ENCODE results near the gene VIPR2. TPM values are rescaled to one million over a fixed set of nuclear protein-coding genes. Genes with fewer than 3 reads are reported as not detected.

Gene VIPR2
- total RNA-seq, 1 donor from 2014 or later: 0.07 TPM

DNA sequence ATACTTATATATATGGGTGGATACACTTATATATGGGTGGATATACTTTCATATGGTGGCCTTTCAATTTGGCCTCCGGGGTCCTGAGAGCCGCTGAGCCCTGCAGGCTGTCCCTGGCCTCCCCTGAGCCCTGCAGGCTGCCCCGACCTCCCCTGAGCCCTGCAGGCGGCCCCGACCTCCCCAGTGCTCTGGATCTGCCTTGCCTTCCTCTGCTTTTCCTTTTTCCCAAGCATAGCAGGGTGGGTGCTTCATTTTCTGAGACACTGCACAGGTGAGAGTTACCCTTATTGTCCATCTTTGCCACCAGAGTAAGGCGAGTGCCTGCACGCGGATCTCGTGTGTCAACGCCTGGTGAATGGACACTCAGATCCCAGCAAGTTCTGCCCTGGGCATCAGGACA lies 106.6 kb downstream of the VIPR2 start:
- H3K36me3 Mint-ChIP-seq (ENCODE audit: low read depth): no peaks in the 10 kb centered on the region
- no peak for DNase-seq (ENCODE audit: low spot score)
- no peak overlapping the region for H3K27ac Mint-ChIP-seq (ENCODE audit: unreplicated experiment)
- TF ChIP-seq CTCF (IDR thresholded peaks at IDR 0.05): no peak
- no peaks in the 10 kb centered on the region for H3K4me1 Mint-ChIP-seq (ENCODE audit: low read depth)
- H3K27me3 Mint-ChIP-seq (ENCODE audit: low read depth): peaks cover 11% of the 10 kb centered on the region
- no peak overlapping the region for H3K4me3 Mint-ChIP-seq (ENCODE audit: unreplicated experiment)
- peaks cover 2% of the 10 kb centered on the region for H3K9me3 Mint-ChIP-seq (ENCODE audit: low read depth)

- Mint-ChIP-seq H3K4me1 (ENCODE audit: low read depth) (no peaks in the 10 kb centered on the region), H3K4me3 (ENCODE audit: unreplicated experiment) (no peak overlapping the region), H3K36me3 (ENCODE audit: low read depth) (no peaks in the 10 kb centered on the region), H3K9me3 (ENCODE audit: low read depth) (no peaks in the 10 kb centered on the region), H3K27ac (ENCODE audit: unreplicated experiment) (no peak overlapping the region), H3K27me3 (ENCODE audit: low read depth) (peaks cover 11% of the 10 kb centered on the region)
- DNase-seq (ENCODE audit: low spot score): no peak
- no peak for TF ChIP-seq CTCF (IDR thresholded peaks at IDR 0.05)
Observed at GRCh38 chr7:159036916-159037605, 107.6 kb downstream of the VIPR2 start.

GRCh38 chr7:159035571-159036073 lies 109.0 kb downstream of the VIPR2 start:
- Mint-ChIP-seq H3K27me3 (ENCODE audit: low read depth) (peaks cover 11% of the 10 kb centered on the region), H3K4me1 (ENCODE audit: low read depth) (peaks cover 5% of the 10 kb centered on the region), H3K36me3 (ENCODE audit: low read depth) (no peaks in the 10 kb centered on the region), H3K9me3 (ENCODE audit: low read depth) (no peaks in the 10 kb centered on the region), H3K27ac (ENCODE audit: unreplicated experiment) (no peak overlapping the region), H3K4me3 (ENCODE audit: unreplicated experiment) (no peak overlapping the region)
- no peak for DNase-seq (ENCODE audit: low spot score)
- TF ChIP-seq CTCF (IDR thresholded peaks at IDR 0.05): no peak

- peaks cover 7% of the 10 kb centered on the region for H3K4me1 Mint-ChIP-seq (ENCODE audit: low read depth)
- H3K36me3 Mint-ChIP-seq (ENCODE audit: low read depth): no peaks in the 10 kb centered on the region
- no peak for TF ChIP-seq CTCF (IDR thresholded peaks at IDR 0.05)
- H3K4me3 Mint-ChIP-seq (ENCODE audit: unreplicated experiment): no peak overlapping the region
- no peak for DNase-seq (ENCODE audit: low spot score)
- no peak overlapping the region for H3K27ac Mint-ChIP-seq (ENCODE audit: unreplicated experiment)
- H3K27me3 Mint-ChIP-seq (ENCODE audit: low read depth): peaks cover 11% of the 10 kb centered on the region
- H3K9me3 Mint-ChIP-seq (ENCODE audit: low read depth): no peaks in the 10 kb centered on the region
Observed at GRCh38 chr7:159034988-159035387, 109.7 kb downstream of the VIPR2 start.

DNA sequence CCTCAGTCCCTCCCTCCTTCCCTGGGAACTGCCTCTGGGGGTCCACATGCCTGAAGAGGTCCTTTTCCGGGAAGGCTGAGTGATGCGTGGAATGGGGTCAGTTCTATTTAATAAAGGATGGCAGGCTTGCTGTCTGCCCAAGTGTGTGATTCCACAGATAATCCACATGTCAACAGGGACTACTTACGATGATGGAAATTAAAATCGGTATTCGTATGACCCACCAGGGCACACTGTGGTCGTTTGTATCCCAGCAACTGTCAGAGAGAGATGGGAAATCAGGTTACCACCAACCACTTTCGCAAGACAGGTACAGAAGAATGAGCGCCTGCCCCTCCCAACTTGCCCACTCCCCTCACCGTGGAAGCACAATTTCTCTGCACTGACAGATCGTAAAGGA lies 110.3 kb downstream of the VIPR2 start:
- Mint-ChIP-seq H3K27me3 (ENCODE audit: low read depth) (peaks cover 11% of the 10 kb centered on the region), H3K9me3 (ENCODE audit: low read depth) (no peaks in the 10 kb centered on the region), H3K36me3 (ENCODE audit: low read depth) (no peaks in the 10 kb centered on the region), H3K27ac (ENCODE audit: unreplicated experiment) (no peak overlapping the region), H3K4me1 (ENCODE audit: low read depth) (peaks cover 7% of the 10 kb centered on the region), H3K4me3 (ENCODE audit: unreplicated experiment) (no peak overlapping the region)
- no peak for DNase-seq (ENCODE audit: low spot score)
- no peak for TF ChIP-seq CTCF (IDR thresholded peaks at IDR 0.05)

Measured in chondrocyte (in vitro differentiated cells).